Measurements from ENCODE around the gene LRRC25.

The LRRC25 gene

GRCh38 chr19:18346091-18346490, 51.3 kb downstream of the LRRC25 start:
- DNase-seq (ENCODE audit: low read depth in 2 of 2), result no peak

DNA sequence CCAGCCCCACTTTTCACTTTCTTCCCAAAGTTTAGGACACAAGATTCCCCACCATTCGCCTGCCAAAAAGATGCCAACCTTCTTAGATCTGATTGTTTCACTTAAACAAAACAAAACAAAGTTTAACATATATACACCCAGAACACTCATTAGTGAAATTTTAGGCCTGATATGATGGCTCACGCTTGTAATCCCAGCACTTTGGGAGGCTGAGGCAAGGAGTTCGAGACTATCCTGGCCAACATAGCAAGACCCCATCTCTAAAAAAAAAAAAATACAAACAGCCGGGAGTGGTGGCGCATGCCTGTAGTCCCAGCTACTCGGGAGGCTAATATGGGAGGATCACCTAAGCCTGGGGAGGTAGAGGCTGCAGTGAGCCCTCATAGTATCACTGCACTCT, 52.1 kb downstream of the LRRC25 start:
- DNase-seq (ENCODE audit: low read depth in 2 of 2), result no peak

DNA sequence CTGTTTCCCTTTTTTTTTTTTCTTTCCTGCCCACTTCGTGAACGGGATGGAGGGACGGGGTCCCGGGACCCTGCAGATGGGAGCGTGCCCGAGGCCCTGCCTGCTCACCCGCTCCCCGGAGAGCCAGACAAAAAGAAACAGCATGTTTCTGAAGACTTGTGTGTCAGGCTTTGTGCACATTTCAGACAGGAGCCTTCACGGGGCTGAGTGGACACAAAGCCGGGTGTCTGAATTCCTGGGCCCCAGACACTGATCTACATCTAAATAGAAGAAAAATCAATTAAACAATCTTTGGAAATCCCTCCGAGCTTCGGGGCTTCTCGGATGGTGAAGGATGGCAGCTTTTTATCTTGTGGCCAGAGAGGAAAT, 52.9 kb downstream of the LRRC25 start:
- no peak for DNase-seq (ENCODE audit: low read depth in 2 of 2)

DNA sequence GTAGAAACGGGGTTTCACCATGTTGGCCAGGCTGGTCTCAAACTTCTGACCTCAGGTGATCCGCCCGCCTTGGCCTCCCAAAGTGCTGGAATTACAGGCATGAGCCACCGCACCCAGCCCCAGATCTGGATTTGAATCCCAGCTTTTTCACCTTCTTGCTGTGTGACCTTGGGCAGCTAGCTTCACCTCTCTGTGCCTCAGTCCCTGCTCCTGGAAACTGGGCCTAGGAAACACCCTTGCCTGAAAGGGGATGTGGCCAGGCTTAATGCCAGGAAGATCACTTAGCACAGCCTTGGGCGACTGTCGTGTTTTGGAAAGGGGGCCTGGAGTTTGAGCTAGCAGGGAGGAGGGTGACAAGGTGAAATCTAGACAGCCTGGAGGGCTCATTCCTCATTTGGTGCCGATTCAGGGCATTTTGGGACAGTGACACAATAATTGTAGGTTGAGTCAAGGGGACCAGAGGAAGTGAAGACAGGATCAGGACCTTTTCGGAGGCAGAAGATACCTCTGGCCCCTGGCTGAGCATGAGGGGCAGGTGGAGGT, 55.3 kb downstream of the LRRC25 start:
- no peak for DNase-seq (ENCODE audit: low read depth in 2 of 2)

Data from stimulated activated CD8-positive, alpha-beta memory T cell treated with anti-CD3 and anti-CD28 coated beads, Interleukin-7, amount 100 ng/mL, for 4 hours (primary cell).